ENCODE results near the gene RGS21. TPM values are rescaled to one million over a fixed set of nuclear protein-coding genes. Genes with fewer than 3 reads are reported as not detected.

Gene RGS21
- total RNA-seq, 2 experiments from 2014 or later: not detected

DNA sequence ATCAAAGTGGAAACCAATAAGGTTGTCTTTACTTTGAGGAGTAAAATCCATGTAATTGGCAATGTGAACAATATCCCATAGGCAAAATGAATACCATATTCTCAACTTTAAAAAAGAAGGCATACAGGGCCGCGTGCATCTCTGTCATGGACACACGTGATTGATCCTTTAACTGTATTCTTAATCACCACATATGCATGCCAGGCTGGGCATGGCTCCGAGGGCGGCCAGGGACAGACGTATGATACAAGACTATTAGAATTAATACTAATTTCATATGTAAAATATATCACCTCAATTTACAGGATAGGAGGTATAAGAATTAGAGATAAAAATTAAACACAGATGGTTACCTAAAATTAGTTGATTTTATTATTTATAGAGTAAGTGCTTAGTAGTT is 11.2 kb downstream of the RGS21 start:
- H3K36me3 Mint-ChIP-seq (ENCODE audit: low read depth): no peaks in the 10 kb centered on the region
- DNase-seq (no peak), ATAC-seq (ENCODE audit: poor library complexity) (no peak)
- H3K4me3 Mint-ChIP-seq: no peak overlapping the region
- no peak overlapping the region for H3K27ac Mint-ChIP-seq
- H3K36me3 ChIP-seq (ENCODE audit: insufficient read depth, low read length): no peaks in the 10 kb centered on the region
- ChIA-PET CTCF (no interaction called here), POLR2A (no interaction called here)
- TF ChIP-seq, protein P1, sequence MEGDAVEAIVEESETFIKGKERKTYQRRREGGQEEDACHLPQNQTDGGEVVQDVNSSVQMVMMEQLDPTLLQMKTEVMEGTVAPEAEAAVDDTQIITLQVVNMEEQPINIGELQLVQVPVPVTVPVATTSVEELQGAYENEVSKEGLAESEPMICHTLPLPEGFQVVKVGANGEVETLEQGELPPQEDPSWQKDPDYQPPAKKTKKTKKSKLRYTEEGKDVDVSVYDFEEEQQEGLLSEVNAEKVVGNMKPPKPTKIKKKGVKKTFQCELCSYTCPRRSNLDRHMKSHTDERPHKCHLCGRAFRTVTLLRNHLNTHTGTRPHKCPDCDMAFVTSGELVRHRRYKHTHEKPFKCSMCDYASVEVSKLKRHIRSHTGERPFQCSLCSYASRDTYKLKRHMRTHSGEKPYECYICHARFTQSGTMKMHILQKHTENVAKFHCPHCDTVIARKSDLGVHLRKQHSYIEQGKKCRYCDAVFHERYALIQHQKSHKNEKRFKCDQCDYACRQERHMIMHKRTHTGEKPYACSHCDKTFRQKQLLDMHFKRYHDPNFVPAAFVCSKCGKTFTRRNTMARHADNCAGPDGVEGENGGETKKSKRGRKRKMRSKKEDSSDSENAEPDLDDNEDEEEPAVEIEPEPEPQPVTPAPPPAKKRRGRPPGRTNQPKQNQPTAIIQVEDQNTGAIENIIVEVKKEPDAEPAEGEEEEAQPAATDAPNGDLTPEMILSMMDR (IDR thresholded peaks at IDR 0.05): no peak
- H3K4me3 ChIP-seq (ENCODE audit: low read length): no peak overlapping the region
- H3K4me1 Mint-ChIP-seq (ENCODE audit: low read depth): no peaks in the 10 kb centered on the region
- intact Hi-C loops (cut with DNase I, micrococcal nuclease): no loop called here
- no peaks in the 10 kb centered on the region for H3K9me3 Mint-ChIP-seq
- no peak overlapping the region for H3K27ac ChIP-seq (ENCODE audit: low read depth in 1 of 2, low read length in 2 of 2)
- no peaks in the 10 kb centered on the region for H3K27me3 Mint-ChIP-seq
- H3K9me3 ChIP-seq (ENCODE audit: control insufficient read depth in 1 of 2, insufficient read depth in 1 of 2, low read length in 2 of 2): no peaks in the 10 kb centered on the region
- H3K4me1 ChIP-seq (ENCODE audit: insufficient read depth, low read length): no peaks in the 10 kb centered on the region
- H3K27me3 ChIP-seq (ENCODE audit: control insufficient read depth in 1 of 2, insufficient read depth in 2 of 2, low read length in 2 of 2): no peaks in the 10 kb centered on the region

DNA sequence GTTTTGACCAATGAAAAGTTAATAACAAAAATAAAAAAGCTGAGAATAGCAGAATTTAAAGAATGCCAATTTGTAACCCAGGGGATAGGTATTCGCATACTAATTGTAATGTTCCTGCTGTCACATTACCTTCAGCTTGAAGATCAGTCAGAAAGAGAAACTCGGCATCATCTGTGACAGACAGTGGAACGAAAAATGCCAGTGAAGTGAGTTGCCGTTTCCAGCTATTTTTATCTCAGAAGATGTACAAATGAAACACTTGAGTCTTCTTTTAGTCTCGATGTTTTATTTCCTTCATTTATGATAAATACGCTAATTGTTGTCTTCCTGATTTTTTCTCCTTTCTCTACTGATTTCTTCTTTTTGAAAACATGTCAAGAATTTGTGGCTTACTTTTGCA is 26.1 kb downstream of the RGS21 start:
- no peaks in the 10 kb centered on the region for H3K27me3 ChIP-seq (ENCODE audit: control insufficient read depth in 1 of 2, insufficient read depth in 2 of 2, low read length in 2 of 2)
- TF ChIP-seq, protein P1 (IDR thresholded peaks at IDR 0.05): no peak
- H3K36me3 Mint-ChIP-seq (ENCODE audit: low read depth): no peaks in the 10 kb centered on the region
- H3K27ac ChIP-seq (ENCODE audit: low read depth in 1 of 2, low read length in 2 of 2): no peak overlapping the region
- H3K4me1 ChIP-seq (ENCODE audit: insufficient read depth, low read length): no peaks in the 10 kb centered on the region
- intact Hi-C loops (cut with DNase I, micrococcal nuclease): no loop called here
- H3K36me3 ChIP-seq (ENCODE audit: insufficient read depth, low read length): no peaks in the 10 kb centered on the region
- no peak overlapping the region for H3K27ac Mint-ChIP-seq
- no peaks in the 10 kb centered on the region for H3K27me3 Mint-ChIP-seq
- POLR2A ChIA-PET: no interaction called here
- DNase-seq (no peak), ATAC-seq (ENCODE audit: poor library complexity) (no peak)
- H3K9me3 Mint-ChIP-seq: peaks cover 5% of the 10 kb centered on the region
- CTCF ChIA-PET: no interaction called here
- no peak overlapping the region for H3K4me3 Mint-ChIP-seq
- no peaks in the 10 kb centered on the region for H3K4me1 Mint-ChIP-seq (ENCODE audit: low read depth)
- no peak overlapping the region for H3K4me3 ChIP-seq (ENCODE audit: low read length)
- H3K9me3 ChIP-seq (ENCODE audit: control insufficient read depth in 1 of 2, insufficient read depth in 1 of 2, low read length in 2 of 2): no peaks in the 10 kb centered on the region

DNA sequence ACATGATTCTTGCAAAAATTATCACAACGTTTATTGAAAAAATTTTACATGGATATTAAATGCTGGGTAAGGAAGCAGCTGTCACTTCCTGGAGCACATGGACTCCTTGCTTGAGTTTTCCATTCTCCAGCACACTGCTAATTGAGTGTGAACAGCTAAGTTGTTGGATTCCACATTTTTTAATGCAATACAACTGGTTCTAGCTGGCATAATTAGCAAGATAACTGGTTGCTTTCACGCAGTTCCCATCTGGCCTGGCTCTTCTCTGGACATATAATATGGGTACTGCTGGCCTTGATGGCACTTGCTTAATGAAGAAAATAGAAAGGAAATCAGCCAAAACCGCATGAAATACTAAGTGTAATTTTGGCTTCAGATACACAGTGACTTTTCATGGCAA is 26.6 kb downstream of the RGS21 start:
- no peak for ATAC-seq (ENCODE audit: poor library complexity)
- intact Hi-C loops (cut with DNase I, micrococcal nuclease): no loop called here
- H3K36me3 ChIP-seq (ENCODE audit: insufficient read depth, low read length): no peaks in the 10 kb centered on the region

More for the DNA sequence above, 26.6 kb downstream of the RGS21 start:
- TF ChIP-seq, protein P1 (IDR thresholded peaks at IDR 0.05): no peak
- Mint-ChIP-seq H3K4me1 (ENCODE audit: low read depth) (no peaks in the 10 kb centered on the region), H3K27ac (no peak overlapping the region), H3K27me3 (no peaks in the 10 kb centered on the region), H3K9me3 (peaks cover 5% of the 10 kb centered on the region), H3K4me3 (no peak overlapping the region), H3K36me3 (ENCODE audit: low read depth) (no peaks in the 10 kb centered on the region)
- no peak for DNase-seq
- Histone ChIP-seq H3K27ac (ENCODE audit: low read depth in 1 of 2, low read length in 2 of 2) (no peak overlapping the region), H3K9me3 (ENCODE audit: control insufficient read depth in 1 of 2, insufficient read depth in 1 of 2, low read length in 2 of 2) (no peaks in the 10 kb centered on the region), H3K27me3 (ENCODE audit: control insufficient read depth in 1 of 2, insufficient read depth in 2 of 2, low read length in 2 of 2) (no peaks in the 10 kb centered on the region), H3K4me1 (ENCODE audit: insufficient read depth, low read length) (no peaks in the 10 kb centered on the region), H3K4me3 (ENCODE audit: low read length) (no peak overlapping the region)
- ChIA-PET CTCF (no interaction called here), POLR2A (no interaction called here)

Measured in CD4-positive, alpha-beta T cell (primary cell).